Kidney (tissue), 14 donors: ENCODE results near the gene FMNL3. TPM values are rescaled to one million over a fixed set of nuclear protein-coding genes. Genes with fewer than 3 reads are reported as not detected.

Experiments used
- DNase-seq, 5 donors: peaks; one replicate each; pipeline ENCODE4 v3.0.0-alpha.2; 2013 to 2020
- FAIRE-seq: peaks from 2 replicates; lab custom pipeline; 2012; peaks lifted over from hg19 to GRCh38; lab: Jason Lieb, UNC
- H3K27ac ChIP-seq, 2 donors: one replicate each; pipeline ENCODE4 v1.7.0; 2013; ENCODE audit warnings: low read depth in 2 of 2, low read length in 2 of 2, inconsistent platforms in 1 of 2
- H3K27me3 ChIP-seq: one replicate; pipeline ENCODE4 v1.7.1; 2013; ENCODE audit warnings: low read length, inconsistent platforms; ENCODE audit not compliant: control insufficient read depth, insufficient read depth
- H3K36me3 ChIP-seq, 3 donors: one replicate each; pipeline versions ENCODE4 v1.7.0 to v1.7.1; 2013; ENCODE audit warnings: low read length in 3 of 3, control low read depth in 1 of 3, inconsistent platforms in 1 of 3; ENCODE audit not compliant: insufficient read depth in 3 of 3, control insufficient read depth in 2 of 3
- H3K4me1 ChIP-seq, 3 donors: one replicate each; pipeline versions ENCODE4 v1.7.0 to v1.7.1; 2013; ENCODE audit warnings: low read length in 3 of 3, inconsistent platforms in 1 of 3, low read depth in 1 of 3; ENCODE audit not compliant: control insufficient read depth in 2 of 3, insufficient read depth in 2 of 3
- H3K4me3 ChIP-seq, 3 donors: one replicate each; pipeline versions ENCODE4 v1.7.0 to v1.8.1; 2013; ENCODE audit warnings: low read length in 3 of 3, control low read depth in 1 of 3, inconsistent platforms in 1 of 3
- H3K9ac ChIP-seq, 3 donors: one replicate each; pipeline versions ENCODE4 v1.7.0 to v1.7.1; 2013; ENCODE audit warnings: low read length in 3 of 3, control low read depth in 1 of 3, inconsistent platforms in 1 of 3
- H3K9me3 ChIP-seq, 3 donors: one replicate each; pipeline versions ENCODE4 v1.7.0 to v1.7.1; 2013; ENCODE audit warnings: low read length in 3 of 3, control low read depth in 1 of 3, inconsistent platforms in 1 of 3; ENCODE audit not compliant: control insufficient read depth in 2 of 3, insufficient read depth in 1 of 3
- CTCF ChIP-seq: IDR thresholded peaks from 3 replicates; pipeline ENCODE4 v1.5.1; 2012; ENCODE audit warnings: mild to moderate bottlenecking, moderate library complexity, borderline replicate concordance; ENCODE audit not compliant: insufficient read depth; ENCODE audit errors: extremely low read depth
- intact Hi-C: fragments of 100-400 bp; cut with DNase I; formaldehyde crosslinking; loops from one replicate; pipeline ENCODE4 v1.11.1; 2022
- polyA plus RNA-seq: library from polyadenylated mRNA; stranded (reverse); fragments of 350-450 nt; fragmentation: Illumina TruSeq; extraction: RNeasy Lipid Tissue Mini Kit (QIAGEN cat#74804); gene quantifications from one replicate; pipeline ENCODE4 v1.2.3, GENCODE V29; 2014; ENCODE audit warnings: low read depth, low replicate concordance; ENCODE audit not compliant: insufficient read depth
- total RNA-seq: library from RNA; stranded (reverse); fragmentation: NEBNext Ultra II Directional; extraction: Animal tissue kit (Norgen Biotek cat#: 25700); gene quantifications from one replicate; pipeline ENCODE4 v1.2.1, GENCODE V29; 2021
- donor health status: control.
- donor health status: control.
- donor health status: control.
- donor health status: control.
- donor health status: control.
- donor health status: DM: yes; HTN: yes; CAD: no.
- donor health status: Normal renal cell carcinoma (clear cell type).

The FMNL3 gene
- total and polyA plus RNA-seq, 2 donors from 2014 or later = 6.3 to 25.6 TPM

DNA sequence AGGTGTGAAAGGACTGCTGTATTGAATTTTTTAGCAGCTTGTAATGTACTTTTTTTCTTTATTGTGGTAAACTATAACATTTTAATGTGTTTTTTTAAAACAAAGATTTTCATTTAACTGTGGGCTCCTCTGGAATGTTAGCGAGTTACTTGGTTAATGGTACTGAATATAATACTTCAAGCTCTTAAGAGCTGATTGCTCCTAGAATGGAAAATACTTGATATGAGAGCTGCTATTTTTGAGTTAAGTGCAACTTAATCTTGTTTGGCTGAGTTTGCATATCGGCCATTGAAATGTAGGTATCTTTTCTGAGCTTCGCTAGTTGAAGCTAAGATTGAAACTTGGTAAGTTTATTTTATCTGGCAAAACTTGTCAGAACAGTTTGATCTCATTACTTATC is 41.6 kb upstream of the FMNL3 start:
- H3K27me3 ChIP-seq = no peaks in the 10 kb centered on the region
- DNase-seq (no peak), FAIRE-seq (no peak)
- peaks cover 0 to 41% (median 29%) of the 10 kb centered on the region in 3 donors for H3K4me1 ChIP-seq
- no peak overlapping the region for H3K4me3 ChIP-seq
- no peak for TF ChIP-seq CTCF
- no peak overlapping the region for H3K9ac ChIP-seq
- H3K9me3 ChIP-seq = no peaks in the 10 kb centered on the region
- H3K36me3 ChIP-seq = peaks cover 0 to 16% (median 13%) of the 10 kb centered on the region in 3 donors
- intact Hi-C loops = no loop called here
- H3K27ac ChIP-seq = no peak overlapping the region

DNA sequence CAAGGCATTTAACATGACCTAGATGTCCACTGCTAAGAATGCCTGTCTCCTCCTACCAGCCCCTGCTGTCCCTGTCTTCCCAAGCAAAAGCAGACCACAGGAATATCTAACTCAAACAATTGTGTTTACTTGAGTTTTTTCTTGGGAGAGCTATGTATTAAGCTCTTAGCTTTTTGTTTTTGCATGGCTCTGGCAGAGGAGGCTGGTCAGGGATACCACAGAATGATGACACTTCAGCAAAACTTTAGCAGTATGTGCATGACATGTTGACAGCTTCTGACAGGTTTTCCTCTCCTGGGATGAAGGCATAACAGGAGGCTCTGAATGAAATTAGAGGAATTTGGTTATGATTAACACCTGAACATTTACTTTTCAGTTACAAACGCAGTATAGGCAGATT is 41.1 kb upstream of the FMNL3 start:
- TF ChIP-seq CTCF = no peak
- Histone ChIP-seq H3K9me3 (no peaks in the 10 kb centered on the region), H3K9ac (no peak overlapping the region), H3K4me3 (no peak overlapping the region), H3K36me3 (peaks cover 0 to 11% (median 9%) of the 10 kb centered on the region in 3 donors), H3K4me1 (peaks cover 0 to 43% (median 30%) of the 10 kb centered on the region in 3 donors), H3K27ac (no peak overlapping the region), H3K27me3 (no peaks in the 10 kb centered on the region)
- no peak for DNase-seq
- intact Hi-C loops = no loop called here
- FAIRE-seq = no peak

GRCh38 chr12:49744363-49744885 is 37.2 kb upstream of the FMNL3 start:
- H3K27me3 ChIP-seq = no peaks in the 10 kb centered on the region
- H3K9ac ChIP-seq = no peak overlapping the region
- no peak for FAIRE-seq
- H3K27ac ChIP-seq = no peak overlapping the region
- H3K9me3 ChIP-seq = no peaks in the 10 kb centered on the region
- no peak for DNase-seq
- H3K4me3 ChIP-seq = peak overlapping the region in 2 of 3 donors; percentile 18 to 42
- no peak for TF ChIP-seq CTCF
- peaks cover 0 to 5% (median 0%) of the 10 kb centered on the region in 3 donors for H3K36me3 ChIP-seq
- intact Hi-C loops = no loop called here
- H3K4me1 ChIP-seq = peaks cover 0 to 20% (median 19%) of the 10 kb centered on the region in 3 donors
